Motor neuron (in vitro differentiated cells): ENCODE data around the gene FAM219A. TPM values are rescaled to one million over a fixed set of nuclear protein-coding genes. Genes with fewer than 3 reads are reported as not detected.
"Not testable (repeated sequence)": the region's sequence is repeated elsewhere in the genome, so short reads cannot be mapped to it uniquely, and the experiment has no call there.

ENCODE experiments used
- ATAC-seq, 8 experiments: fragments of 200-7000 bp; cut with Tn5 transposase; replicated peaks in 6 of 8; 2 replicates each; pipeline ENCODE4 v1.8.0; 2021; ENCODE audit warnings: mild to moderate bottlenecking in 8 of 8, moderate library complexity in 8 of 8
- H3K27ac ChIP-seq, 2 donors: fragments of 250-450 bp; sonication (Bioruptor Pico); 2 replicates each; pipeline ENCODE4 v1.9.0; 2021; ENCODE audit warnings: antibody characterized with exemption in 2 of 2, mild to moderate bottlenecking in 2 of 2, moderate library complexity in 1 of 2
- H3K4me1 ChIP-seq, 2 donors: fragments of 250-450 bp; sonication (Bioruptor Pico); replicated peaks in 1 of 2; 2 replicates each; pipeline ENCODE4 v1.6.1; 2021; ENCODE audit warnings: antibody characterized with exemption in 2 of 2, mild to moderate bottlenecking in 2 of 2, moderate library complexity in 1 of 2
- H3K4me3 ChIP-seq, 5 donors: fragments of 250-450 bp; sonication (Bioruptor Pico); 2 replicates each; pipeline ENCODE4 v1.9.0; 2021; ENCODE audit warnings: antibody characterized with exemption in 5 of 5, mild to moderate bottlenecking in 5 of 5, moderate library complexity in 4 of 5
- WGBS, 10 experiments: fragments of 450-650 bp; shearing (Covaris generic); methylation state at CpG; one replicate each; pipeline ENCODE4 v1.0.0; 2022; 5-methylcytosine and 5-hydroxymethylcytosine counted together
- in situ Hi-C, 9 experiments: fragments of 400-800 bp; cut with MboI; loops; one replicate each; pipeline ENCODE4 v1.15.0; 2021; ENCODE audit warnings: low sequenced_read_pairs in 9 of 9, low pct_unique_long_range_greater_than_20kb in 2 of 9; ENCODE audit not compliant: unreplicated experiment in 9 of 9
- total RNA-seq, 8 experiments: library from RNA; unstranded; fragments of 300-600 nt; gene quantifications; 2 replicates each; pipeline versions ENCODE4 v1.2.3 to v1.2.4, GENCODE V29; 2022

Gene FAM219A
- total RNA-seq, 8 experiments from 2014 or later = 7.5 to 55.6 (median 41.0) TPM

DNA sequence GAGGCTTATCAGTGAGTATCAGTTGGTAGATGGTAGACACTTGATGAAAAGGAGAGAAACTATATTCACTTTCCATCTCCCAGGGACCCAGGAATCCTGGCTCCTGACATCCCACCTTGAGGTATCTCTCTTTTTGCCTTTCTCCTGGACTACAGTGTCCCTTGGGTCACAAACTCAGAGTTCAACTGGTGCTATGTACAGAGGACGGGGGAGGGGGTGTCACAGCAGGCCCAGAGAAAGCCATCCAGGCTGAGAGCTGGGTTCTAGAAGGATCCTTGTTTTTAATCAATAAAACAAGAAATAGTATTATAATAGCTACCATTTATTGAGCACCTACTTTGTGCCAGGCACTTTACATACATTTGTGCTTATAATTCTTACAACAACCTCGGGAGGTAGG is 92.0 kb downstream of the FAM219A start:
- H3K4me3 ChIP-seq = no peak overlapping the region
- H3K27ac ChIP-seq = no peak overlapping the region
- in situ Hi-C loops = no loop called here
- ATAC-seq = no peak
- 71 to 87% (median 84%) methylated on average over 1 to 2 of the region's 2 CpGs; no CpG with 5 or more reads in 6 of the 10 experiments for WGBS, 10 experiments
- H3K4me1 ChIP-seq = peaks cover 11 to 14% of the 10 kb centered on the region in 2 donors

DNA sequence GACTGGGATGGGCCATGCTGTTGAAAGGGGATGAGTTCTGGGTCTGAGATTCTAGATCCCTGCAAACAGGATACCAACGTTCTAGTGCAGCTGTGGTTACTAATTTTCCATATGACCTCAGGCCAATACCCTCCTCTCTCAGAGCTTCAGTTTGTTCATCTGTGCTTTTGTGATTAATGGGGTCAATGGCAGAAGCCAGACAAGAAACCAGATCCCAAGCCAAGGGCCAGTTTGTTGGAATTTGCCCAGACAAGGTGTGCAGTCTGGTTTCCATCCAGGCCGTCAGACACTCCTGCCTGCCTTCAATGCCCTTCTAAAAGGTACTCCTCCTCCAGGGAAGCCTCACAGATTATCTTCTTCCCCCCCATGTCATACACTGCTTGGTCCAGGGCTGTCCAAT is 93.1 kb downstream of the FAM219A start:
- Histone ChIP-seq H3K4me1 (peaks cover 11 to 14% of the 10 kb centered on the region in 2 donors), H3K27ac (no peak overlapping the region), H3K4me3 (no peak overlapping the region)
- WGBS, 10 experiments = 67 to 100% (median 73%) methylated on average over 1 of the region's 2 CpGs; no CpG with 5 or more reads in 6 of the 10 experiments
- in situ Hi-C loops = no loop called here
- no peak for ATAC-seq

DNA sequence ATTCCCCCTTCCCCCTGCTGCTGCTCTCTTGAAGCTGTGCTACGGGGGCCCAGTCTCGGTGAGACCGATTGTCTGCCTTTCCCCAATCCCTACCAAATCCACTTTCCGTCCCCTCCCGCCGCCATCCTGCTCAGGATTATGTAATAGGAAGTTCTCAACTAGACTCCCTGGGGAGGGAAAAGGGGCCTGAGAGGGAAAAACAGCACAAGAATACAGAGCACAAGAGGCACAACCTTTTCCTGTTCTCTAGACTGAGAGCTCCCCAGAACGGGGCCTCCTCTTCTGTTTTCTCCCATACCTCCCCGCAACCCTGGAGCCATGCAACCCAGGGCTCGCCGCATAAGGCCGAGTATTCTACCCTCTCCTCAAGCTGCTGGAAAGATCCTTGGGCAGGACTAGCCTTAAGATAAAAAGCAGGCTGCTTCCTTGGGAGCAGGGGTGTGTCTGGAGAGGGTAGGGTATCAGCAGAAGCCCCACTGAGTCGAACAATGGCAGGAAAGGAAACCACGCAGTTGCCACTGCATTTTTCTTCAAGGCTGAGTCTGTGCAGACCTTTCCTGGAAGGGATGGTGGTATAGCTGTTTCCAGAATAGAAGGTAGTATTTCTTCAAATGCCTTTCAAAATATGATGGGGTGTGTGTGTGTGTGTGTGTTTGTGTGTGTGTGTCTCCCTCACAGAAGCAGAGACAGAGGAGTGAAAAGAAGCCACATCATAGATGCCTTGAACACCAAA is 94.6 kb downstream of the FAM219A start:
- in situ Hi-C loops = no loop called here
- peak in 5 of 8 experiments; percentile 80 to 91 (median 91) for ATAC-seq
- WGBS, 10 experiments = 13 to 100% (median 42%) methylated on average over 2 to 7 of the region's 13 CpGs; no CpG with 5 or more reads in 4 of the 10 experiments
- Histone ChIP-seq H3K4me1 (peaks cover 11 to 14% of the 10 kb centered on the region in 2 donors), H3K4me3 (no peak overlapping the region), H3K27ac (no peak overlapping the region)

DNA sequence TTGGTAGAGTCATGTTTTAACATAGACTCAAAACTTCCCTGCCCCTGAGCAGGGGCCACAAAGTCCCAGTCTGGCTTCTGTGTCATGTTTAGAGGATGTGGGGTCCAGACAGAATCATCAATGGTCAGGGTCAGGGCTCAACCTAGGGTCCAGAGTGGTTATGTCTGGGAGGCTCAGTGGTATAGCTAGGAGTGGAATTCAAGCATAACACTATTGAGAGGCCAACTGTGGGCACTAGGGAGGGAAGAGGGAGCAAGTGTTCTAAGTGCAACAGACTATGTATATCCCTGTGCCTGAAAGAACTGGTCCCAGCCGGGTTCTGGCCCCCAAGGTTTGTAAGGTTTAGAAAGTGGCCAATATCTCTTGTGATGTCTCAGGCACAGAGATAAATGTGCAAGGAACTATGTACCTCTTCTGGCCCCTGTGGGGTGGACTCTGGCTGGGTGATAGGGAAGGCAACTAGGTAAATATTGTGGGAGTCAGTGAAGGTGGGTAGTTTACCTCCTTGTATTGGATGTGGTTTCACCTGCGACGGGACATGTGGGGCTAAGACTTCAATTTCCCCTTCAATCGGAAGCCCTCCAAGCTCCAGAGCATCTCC is 95.7 kb downstream of the FAM219A start:
- Histone ChIP-seq H3K27ac (no peak overlapping the region), H3K4me1 (peaks cover 11 to 14% of the 10 kb centered on the region in 2 donors), H3K4me3 (no peak overlapping the region)
- in situ Hi-C loops = no loop called here
- ATAC-seq = no peak
- 40 to 100% (median 83%) methylated on average over 1 to 3 of the region's 4 CpGs; no CpG with 5 or more reads in 3 of the 10 experiments for WGBS, 10 experiments

DNA sequence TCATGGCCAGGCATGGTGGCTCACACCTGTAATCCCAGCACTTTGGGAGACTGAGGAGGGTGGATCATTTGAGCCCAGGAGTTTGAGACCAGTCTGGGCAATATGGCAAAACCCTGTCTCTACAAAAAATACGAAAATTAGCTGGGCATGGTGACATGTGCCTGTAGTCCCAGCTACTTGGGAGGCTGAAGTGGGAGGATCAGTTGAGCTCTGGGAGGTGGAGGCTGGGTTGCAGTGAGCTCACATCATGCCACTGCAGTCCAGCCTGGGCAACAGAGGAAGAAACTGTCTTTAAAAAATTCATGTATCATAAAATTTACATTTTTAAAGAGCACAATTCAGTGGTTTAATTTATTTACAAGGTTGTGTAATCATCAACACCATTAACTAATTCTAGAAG is 105.4 kb downstream of the FAM219A start:
- H3K4me3 ChIP-seq, in situ Hi-C loops, ATAC-seq, H3K27ac ChIP-seq, H3K4me1 ChIP-seq: not testable (repeated sequence)
- WGBS, 10 experiments = 43 to 90% (median 84%) methylated on average over 1 of the region's 1 CpG; no CpG with 5 or more reads in 6 of the 10 experiments

DNA sequence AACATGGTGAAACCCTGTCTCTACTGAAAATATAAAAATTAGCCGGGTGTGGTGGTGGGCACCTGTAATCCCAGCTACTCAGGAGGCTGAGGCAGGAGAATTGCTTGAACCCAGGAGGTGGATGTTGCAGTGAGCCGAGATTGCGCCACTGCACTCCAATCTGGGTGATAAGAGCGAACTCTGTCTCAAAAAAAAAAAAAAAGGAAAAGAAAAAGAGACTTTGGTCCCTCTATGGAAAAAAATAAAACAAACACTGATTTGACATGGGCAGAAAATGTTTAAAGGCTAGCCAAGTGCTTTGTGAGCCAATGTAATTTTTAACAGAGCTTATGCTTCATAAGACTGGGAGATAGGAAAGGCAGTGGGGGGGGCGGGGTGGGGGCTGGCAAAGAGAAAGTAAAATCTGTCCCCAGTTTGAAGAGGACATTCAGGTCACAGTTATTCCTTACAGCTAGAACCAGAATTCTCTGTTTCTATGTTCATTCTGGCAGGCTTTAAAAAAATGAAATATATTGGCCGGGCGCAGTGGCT is 106.2 kb downstream of the FAM219A start:
- ATAC-seq, H3K4me1 ChIP-seq, H3K4me3 ChIP-seq, in situ Hi-C loops, H3K27ac ChIP-seq: not testable (repeated sequence)
- 80 to 100% (median 100%) methylated on average over 1 to 5 of the region's 7 CpGs; no CpG with 5 or more reads in 3 of the 10 experiments for WGBS, 10 experiments

DNA sequence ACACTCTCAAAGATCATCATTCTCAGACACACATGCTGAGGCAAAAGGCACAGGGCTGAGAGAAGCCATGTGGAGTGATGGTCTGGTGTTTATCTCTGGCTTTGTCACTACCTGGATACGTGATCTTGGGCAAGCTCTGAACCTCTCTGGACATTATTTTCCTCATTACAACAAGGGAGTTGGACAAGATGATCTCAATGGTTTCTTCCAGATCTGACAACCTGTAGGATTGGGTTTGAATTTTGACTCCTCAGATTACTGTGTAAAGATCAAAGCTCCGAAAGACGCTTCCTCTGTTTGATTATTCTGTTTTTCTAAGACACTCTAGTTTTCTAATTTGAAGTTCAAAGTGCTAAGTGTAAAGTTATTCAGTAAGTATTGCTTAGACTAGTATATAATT is 109.0 kb downstream of the FAM219A start:
- Histone ChIP-seq H3K4me3 (no peak overlapping the region), H3K27ac (no peak overlapping the region), H3K4me1 (no peaks in the 10 kb centered on the region)
- no peak for ATAC-seq
- WGBS, 10 experiments = 100% methylated on average over 1 to 3 of the region's 3 CpGs; no CpG with 5 or more reads in 2 of the 10 experiments
- in situ Hi-C loops = no loop called here

Other genes starting within 250 kb of the FAM219A start
- gene KIF24, start 129.3 kb downstream of the FAM219A start, total RNA-seq = 1 to 10 TPM in 5 of 8 experiments, under 1 TPM in 3; 0.36 to 6.3 (median 2.1) TPM
- gene NUDT2, start 129.0 kb downstream of the FAM219A start, total RNA-seq = 10 to 100 TPM; 20.5 to 43.7 (median 30.5) TPM
- 10 to 100 TPM in 1 of 8 experiments, 1 to 10 TPM in 5, under 1 TPM in 2; 0.31 to 11.4 (median 2.4) TPM for gene MYORG, start 81.7 kb downstream of the FAM219A start, total RNA-seq
- gene DNAI1, start 235 bp upstream of the FAM219A start, total RNA-seq = 10 to 100 TPM in 1 of 8 experiments, 1 to 10 TPM in 6, under 1 TPM in 1; 0.61 to 11.5 (median 2.4) TPM
- 10 to 100 TPM in 6 of 8 experiments, 1 to 10 TPM in 2; 3.9 to 25.4 (median 18.8) TPM for gene ENHO, start 64.4 kb upstream of the FAM219A start, total RNA-seq
- 10 to 100 TPM in 5 of 8 experiments, under 1 TPM in 3; 0.35 to 72.4 (median 25.6) TPM for gene CNTFR, start 131.2 kb upstream of the FAM219A start, total RNA-seq
- 10 to 100 TPM; 17.4 to 64.0 (median 24.0) TPM for gene RPP25L, start 153.5 kb upstream of the FAM219A start, total RNA-seq
- 100 to 1,000 TPM in 5 of 8 experiments, 10 to 100 TPM in 3; 67.7 to 217 (median 176) TPM for gene DCTN3, start 161.9 kb upstream of the FAM219A start, total RNA-seq
- under 1 TPM in 4 of 8 experiments, not detected in 4; 0.05 to 0.71 (median 0.16) TPM for gene ARID3C, start 170.5 kb upstream of the FAM219A start, total RNA-seq
- gene SIGMAR1, start 179.2 kb upstream of the FAM219A start, total RNA-seq = 100 to 1,000 TPM in 1 of 8 experiments, 10 to 100 TPM in 7; 22.7 to 123 (median 41.2) TPM
- gene GALT, start 188.1 kb upstream of the FAM219A start, total RNA-seq = 10 to 100 TPM; 25.4 to 59.7 (median 34.1) TPM
- gene IL11RA, start 193.6 kb upstream of the FAM219A start, total RNA-seq = 10 to 100 TPM in 7 of 8 experiments, 1 to 10 TPM in 1; 6.7 to 20.7 (median 12.7) TPM
- gene CCL27, start 204.1 kb upstream of the FAM219A start, total RNA-seq = 1 to 10 TPM in 3 of 8 experiments, not detected in 5; 1.7 to 2.0 (median 1.8) TPM
- under 1 TPM in 1 of 8 experiments, not detected in 7; 0.38 TPM for gene CCL19, start 232.7 kb upstream of the FAM219A start, total RNA-seq